Measurements from ENCODE around the gene LMBR1.

DNA sequence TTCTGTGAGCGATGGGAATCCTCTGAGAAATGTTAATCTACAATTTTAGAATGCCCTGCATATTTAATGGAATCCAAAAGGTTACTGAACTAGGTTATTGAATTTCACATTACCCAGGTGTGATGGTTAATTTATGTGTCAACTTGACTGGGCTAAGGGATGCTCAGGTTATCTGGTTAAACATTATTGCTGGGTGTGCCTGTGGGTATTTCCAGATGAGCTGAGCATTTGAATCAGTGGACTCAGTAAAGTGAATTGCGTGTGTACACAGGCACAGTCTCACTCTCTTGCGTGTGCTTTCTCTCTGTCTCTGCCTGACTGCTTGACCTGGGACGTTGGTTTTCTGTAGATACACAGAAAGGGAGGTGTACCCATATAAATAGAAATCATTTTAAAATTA is 230.7 kb downstream of the LMBR1 start:
- TF ChIP-seq CTCF (IDR thresholded peaks at IDR 0.05) (no peak), POLR2A (IDR thresholded peaks at IDR 0.05) (no peak)

Data from esophagus squamous epithelium (tissue), 4 donors.